Neuronal stem cell (in vitro differentiated cells): ENCODE data around the gene STAG1.

Experiments used
- DNase-seq: peaks from one replicate; pipeline ENCODE4 v3.0.0-alpha.2; 2013; ENCODE audit warnings: low spot score
- H2AFZ ChIP-seq: one replicate; pipeline ENCODE4 v1.6.1; 2013; ENCODE audit warnings: mild to moderate bottlenecking, low read length, inconsistent platforms
- H2AK5ac ChIP-seq: 2 replicates; pipeline ENCODE4 v1.6.1; 2013; ENCODE audit warnings: low read depth, mild to moderate bottlenecking, inconsistent platforms, low read length, moderate library complexity, mixed read lengths
- H2BK120ac ChIP-seq: 2 replicates; pipeline ENCODE4 v1.6.1; 2013; ENCODE audit warnings: low read depth, mild to moderate bottlenecking, inconsistent platforms, low read length, moderate library complexity, mixed read lengths
- H2BK12ac ChIP-seq: one replicate; pipeline ENCODE4 v1.6.1; 2013; ENCODE audit warnings: low read length, inconsistent platforms
- H2BK15ac ChIP-seq: 2 replicates; pipeline ENCODE4 v1.6.1; 2013; ENCODE audit warnings: mild to moderate bottlenecking, low read length, inconsistent platforms, mixed read lengths
- H2BK5ac ChIP-seq: one replicate; pipeline ENCODE4 v1.6.1; 2013; ENCODE audit warnings: inconsistent platforms, mild to moderate bottlenecking, low read length, moderate library complexity
- H3K14ac ChIP-seq: one replicate; pipeline ENCODE4 v1.6.1; 2013; ENCODE audit warnings: low read length, inconsistent platforms
- H3K18ac ChIP-seq: 2 replicates; pipeline ENCODE4 v1.6.1; 2013; ENCODE audit warnings: low read length, inconsistent platforms
- H3K23ac ChIP-seq: 2 replicates; pipeline ENCODE4 v1.6.1; 2013; ENCODE audit warnings: low read depth, mild to moderate bottlenecking, mixed read lengths, low read length, inconsistent platforms; ENCODE audit not compliant: poor library complexity
- H3K27ac ChIP-seq: replicated peaks from 3 replicates; pipeline ENCODE4 v1.5.1; 2013; ENCODE audit warnings: low read length, inconsistent platforms
- H3K27me3 ChIP-seq, 3 experiments: 2 replicates each; pipeline ENCODE4 v1.6.1; 2013; ENCODE audit warnings: low read length in 3 of 3, mild to moderate bottlenecking in 2 of 3, inconsistent platforms in 1 of 3, low read depth in 1 of 3, mixed read lengths in 1 of 3, moderate library complexity in 1 of 3; ENCODE audit not compliant: control insufficient read depth in 3 of 3, insufficient read depth in 3 of 3
- H3K36me3 ChIP-seq, 2 donors: replicated peaks in 1 of 2; 2 replicates each; pipeline ENCODE4 v1.6.1; 2013; ENCODE audit warnings: low read length in 2 of 2; ENCODE audit not compliant: control insufficient read depth in 2 of 2, insufficient read depth in 2 of 2
- H3K4ac ChIP-seq: 2 replicates; pipeline ENCODE4 v1.6.1; 2013; ENCODE audit warnings: inconsistent platforms, mild to moderate bottlenecking, low read length, moderate library complexity
- H3K4me1 ChIP-seq, 2 donors: 1 replicate in 1 of 2; 2 replicates in 1 of 2; pipeline ENCODE4 v1.6.1; 2013; ENCODE audit warnings: low read length in 2 of 2, low read depth in 1 of 2; ENCODE audit not compliant: control insufficient read depth in 2 of 2, insufficient read depth in 1 of 2
- H3K4me2 ChIP-seq: one replicate; pipeline ENCODE4 v1.6.1; 2013; ENCODE audit warnings: mild to moderate bottlenecking, low read length, inconsistent platforms; ENCODE audit not compliant: insufficient read depth, poor library complexity, severe bottlenecking
- H3K4me3 ChIP-seq, 2 donors: 2 replicates each; pipeline ENCODE4 v1.5.1; 2013; ENCODE audit warnings: low read length in 2 of 2, mild to moderate bottlenecking in 2 of 2, inconsistent platforms in 1 of 2, moderate library complexity in 1 of 2
- H3K79me1 ChIP-seq: one replicate; pipeline ENCODE4 v1.6.1; 2013; ENCODE audit warnings: low read depth, mild to moderate bottlenecking, inconsistent platforms, low read length, moderate library complexity
- H3K9ac ChIP-seq: one replicate; pipeline ENCODE4 v1.6.1; 2013; ENCODE audit warnings: mild to moderate bottlenecking, low read depth, low read length, inconsistent platforms; ENCODE audit not compliant: poor library complexity
- H3K9me3 ChIP-seq, 2 donors: replicated peaks in 1 of 2; 2 replicates each; pipeline versions ENCODE3 to v1.6.1; 2013; ENCODE audit warnings: low read length in 2 of 2, mild to moderate bottlenecking in 2 of 2, inconsistent platforms in 1 of 2, low read depth in 1 of 2, mixed read lengths in 1 of 2, moderate library complexity in 1 of 2; ENCODE audit not compliant: control insufficient read depth in 2 of 2, insufficient read depth in 1 of 2
- H4K8ac ChIP-seq: one replicate; pipeline ENCODE4 v1.6.1; 2013; ENCODE audit warnings: low read depth, mild to moderate bottlenecking, inconsistent platforms, low read length, moderate library complexity
- H4K91ac ChIP-seq: one replicate; pipeline ENCODE4 v1.6.1; 2013; ENCODE audit warnings: low read length, low read depth, mild to moderate bottlenecking, inconsistent platforms; ENCODE audit not compliant: poor library complexity
- WGBS, 2 donors: extraction: QIAGEN DNeasy Blood & Tissue Kit; methylation state at CpG; one replicate each; pipeline ENCODE4 v1.1.7; 2013; ENCODE audit warnings: missing lambda C conversion rate in 2 of 2, mixed read lengths in 1 of 2; ENCODE audit not compliant: insufficient read length in 2 of 2, insufficient replicate concordance in 1 of 2; ENCODE audit errors: extremely low coverage in 2 of 2; 5-methylcytosine and 5-hydroxymethylcytosine counted together

Gene STAG1

DNA sequence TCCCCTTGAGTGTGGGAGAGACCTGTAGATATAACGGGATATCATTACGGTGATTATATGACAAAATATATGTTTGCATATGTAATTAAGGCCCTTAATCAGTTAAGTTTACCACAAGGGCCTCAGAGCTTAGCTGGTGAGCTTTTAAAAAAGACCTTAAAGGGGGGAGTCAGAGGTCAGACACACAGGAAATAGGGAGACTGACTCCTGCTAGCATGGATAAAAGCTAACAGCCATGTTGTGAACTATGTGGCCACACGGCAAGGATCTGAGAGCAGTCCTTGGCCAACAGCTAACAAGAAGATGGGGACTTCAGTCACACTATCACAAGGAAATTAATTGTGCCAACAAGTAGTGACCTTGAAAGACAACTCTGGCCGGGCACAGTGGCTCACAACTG, 3.1 kb downstream of the STAG1 start:
- Histone ChIP-seq H2AFZ (no peak overlapping the region), H2AK5ac (no peak overlapping the region), H2BK5ac (no peak overlapping the region), H3K4me1 (peaks cover 14 to 16% of the 10 kb centered on the region in 2 donors), H3K14ac (no peak overlapping the region), H3K4me3 (no peak overlapping the region), H3K23ac (no peak overlapping the region), H2BK15ac (no peak overlapping the region), H3K18ac (no peak overlapping the region), H2BK12ac (no peak overlapping the region), H3K9ac (no peak overlapping the region), H3K27me3 (no peaks in the 10 kb centered on the region), H4K8ac (no peak overlapping the region), H3K4me2 (no peak overlapping the region), H3K4ac (no peak overlapping the region), H3K36me3 (peaks cover 0 to 4% of the 10 kb centered on the region in 2 donors), H4K91ac (no peak overlapping the region), H3K9me3 (peaks cover 0 to 4% of the 10 kb centered on the region in 2 donors), H2BK120ac (no peak overlapping the region), H3K27ac (peak overlapping the region; percentile 1), H3K79me1 (peaks cover 6% of the 10 kb centered on the region)
- DNase-seq: no peak
- no CpG with 5 or more reads among the region's 4 CpGs for WGBS, 2 donors

- H3K14ac ChIP-seq: no peak overlapping the region
- H2AFZ ChIP-seq: no peak overlapping the region
- peaks cover 6% of the 10 kb centered on the region for H3K79me1 ChIP-seq
- no peak overlapping the region for H2BK12ac ChIP-seq
- H3K9ac ChIP-seq: no peak overlapping the region
- H2BK5ac ChIP-seq: no peak overlapping the region
- no peak for DNase-seq
- no peak overlapping the region for H2BK120ac ChIP-seq
- H3K4me1 ChIP-seq: peaks cover 5 to 16% of the 10 kb centered on the region in 2 donors
- H2AK5ac ChIP-seq: no peak overlapping the region
- H4K91ac ChIP-seq: no peak overlapping the region
- no peak overlapping the region for H4K8ac ChIP-seq
- H3K27me3 ChIP-seq: no peaks in the 10 kb centered on the region
- no peak overlapping the region for H3K18ac ChIP-seq
- H3K27ac ChIP-seq: no peak overlapping the region
- peaks cover 0 to 4% of the 10 kb centered on the region in 2 donors for H3K36me3 ChIP-seq
- H3K4ac ChIP-seq: no peak overlapping the region
- H3K23ac ChIP-seq: no peak overlapping the region
- H3K4me3 ChIP-seq: no peak overlapping the region
- no peak overlapping the region for H3K4me2 ChIP-seq
- no peak overlapping the region for H2BK15ac ChIP-seq
- H3K9me3 ChIP-seq: peaks cover 0 to 12% of the 10 kb centered on the region in 2 donors
These were observed 6.3 kb downstream of the STAG1 start for GRCh38 chr3:136745916-136746315.

GRCh38 chr3:136741063-136741462, 11.1 kb downstream of the STAG1 start:
- Histone ChIP-seq H2BK15ac (no peak overlapping the region), H3K9ac (no peak overlapping the region), H3K4me2 (no peak overlapping the region), H3K9me3 (peaks cover 0 to 12% of the 10 kb centered on the region in 2 donors), H4K8ac (no peak overlapping the region), H3K79me1 (peaks cover 6% of the 10 kb centered on the region), H2AK5ac (no peak overlapping the region), H3K4me3 (no peak overlapping the region), H2BK120ac (no peak overlapping the region), H3K27ac (no peak overlapping the region), H3K4ac (no peak overlapping the region), H3K23ac (no peak overlapping the region), H3K18ac (no peak overlapping the region), H3K14ac (no peak overlapping the region), H4K91ac (no peak overlapping the region), H2BK12ac (no peak overlapping the region), H3K27me3 (no peaks in the 10 kb centered on the region), H2BK5ac (no peak overlapping the region), H3K36me3 (peaks cover 0 to 10% of the 10 kb centered on the region in 2 donors), H2AFZ (no peak overlapping the region), H3K4me1 (peaks cover 0 to 4% of the 10 kb centered on the region in 2 donors)
- no peak for DNase-seq
- no CpG with 5 or more reads among the region's 2 CpGs for WGBS, 2 donors

- no peaks in the 10 kb centered on the region for H3K27me3 ChIP-seq
- H3K18ac ChIP-seq: no peak overlapping the region
- H3K4me3 ChIP-seq: no peak overlapping the region
- no CpG with 5 or more reads among the region's 7 CpGs for WGBS, 2 donors
- no peak overlapping the region for H3K23ac ChIP-seq
- no peak overlapping the region for H2BK15ac ChIP-seq
- no peak overlapping the region for H3K4me2 ChIP-seq
- no peak overlapping the region for H3K27ac ChIP-seq
- H3K36me3 ChIP-seq: peaks cover 0 to 11% of the 10 kb centered on the region in 2 donors
- no peak overlapping the region for H3K4ac ChIP-seq
- H2AK5ac ChIP-seq: no peak overlapping the region
- H4K91ac ChIP-seq: no peak overlapping the region
- no peak overlapping the region for H3K14ac ChIP-seq
- no peak overlapping the region for H4K8ac ChIP-seq
- no peak overlapping the region for H2BK120ac ChIP-seq
- H2BK5ac ChIP-seq: no peak overlapping the region
- peaks cover 5% of the 10 kb centered on the region for H3K79me1 ChIP-seq
- H3K9ac ChIP-seq: no peak overlapping the region
- DNase-seq: no peak
- H2BK12ac ChIP-seq: no peak overlapping the region
- H2AFZ ChIP-seq: no peak overlapping the region
- peaks cover 0 to 12% of the 10 kb centered on the region in 2 donors for H3K9me3 ChIP-seq
- peaks cover 0 to 4% of the 10 kb centered on the region in 2 donors for H3K4me1 ChIP-seq
These were observed 11.7 kb downstream of the STAG1 start for GRCh38 chr3:136740351-136740958.
